HG02678 (cell line): ENCODE results near the gene DBNDD1.
"Not testable (repeated sequence)": the region's sequence is repeated elsewhere in the genome, so short reads cannot be mapped to it uniquely, and the experiment has no call there.

Experiments used
- ATAC-seq: cut with Tn5 transposase; IDR thresholded peaks from one replicate; pipeline ENCODE4 v1.9.1; 2021; ENCODE audit warnings: mild to moderate bottlenecking, moderate library complexity; ENCODE audit not compliant: unreplicated experiment

DBNDD1 gene

GRCh38 chr16:90018652-90019542 is at the start of gene DBNDD1:
Gene DBNDD1 (minus strand): TSS chr16:90019456. CDS start chr16:90019341, 115 bp downstream.
- peak; percentile 7 for ATAC-seq

GRCh38 chr16:90061437-90061836 is 42.2 kb upstream of the DBNDD1 start:
- ATAC-seq, result no peak

- ATAC-seq, result no peak
These were observed 38.5 kb upstream of the DBNDD1 start for GRCh38 chr16:90057738-90058173.

GRCh38 chr16:90056521-90056920 is 37.3 kb upstream of the DBNDD1 start:
- not testable (repeated sequence) for ATAC-seq

GRCh38 chr16:90055371-90055770 is 36.1 kb upstream of the DBNDD1 start:
- no peak for ATAC-seq

- no peak for ATAC-seq
These were observed 35.3 kb upstream of the DBNDD1 start for GRCh38 chr16:90054554-90054953.

GRCh38 chr16:90053902-90054500 is 34.7 kb upstream of the DBNDD1 start:
- ATAC-seq, result no peak

- no peak for ATAC-seq
These were observed 31.7 kb upstream of the DBNDD1 start for GRCh38 chr16:90050969-90051368.

GRCh38 chr16:90048737-90049330 is 29.6 kb upstream of the DBNDD1 start:
- no peak for ATAC-seq

- ATAC-seq, result no peak
These were observed 29.1 kb upstream of the DBNDD1 start for GRCh38 chr16:90048347-90048722.

GRCh38 chr16:90047714-90048346 is 28.6 kb upstream of the DBNDD1 start:
- no peak for ATAC-seq

GRCh38 chr16:90046971-90047713 is 27.9 kb upstream of the DBNDD1 start:
- ATAC-seq, result no peak

- no peak for ATAC-seq
These were observed 27.1 kb upstream of the DBNDD1 start for GRCh38 chr16:90046122-90046970.

GRCh38 chr16:90044111-90044551 is 24.9 kb upstream of the DBNDD1 start:
- ATAC-seq, result no peak

- ATAC-seq, result no peak
These were observed 24.3 kb upstream of the DBNDD1 start for GRCh38 chr16:90043526-90043925.

GRCh38 chr16:90042946-90043514 is 23.8 kb upstream of the DBNDD1 start:
- ATAC-seq, result no peak

GRCh38 chr16:90041896-90042473 is 22.7 kb upstream of the DBNDD1 start:
- no peak for ATAC-seq

GRCh38 chr16:90040152-90041023 is 21.1 kb upstream of the DBNDD1 start:
- ATAC-seq, result no peak
